IMR-90 (cell line): Measurements from ENCODE around the gene SIGLEC7. TPM values are rescaled to one million over a fixed set of nuclear protein-coding genes. Genes with fewer than 3 reads are reported as not detected.

ENCODE experiments used
- ATAC-seq: fragments of 200-7000 bp; cut with Tn5 transposase; 2 replicates; pipeline ENCODE4 v1.9.1; 2020; ENCODE audit warnings: low read depth, mild to moderate bottlenecking, moderate library complexity
- BruUV-seq: library from RNA; stranded (reverse); fragments of 400-500 nt; replicated peaks from 2 replicates; lab custom pipeline; 2021; lab: Mats Ljungman, UMichigan
- CTCF ChIA-PET: fragments of 300-600 bp; formaldehyde crosslinking; extraction: SDS; loops from one replicate; lab custom pipeline; 2021; ENCODE audit warnings: antibody characterized with exemption; lab: Yijun Ruan, JAX
- POLR2A ChIA-PET: fragments of 300-600 bp; sonication (Branson Sonifier 250); formaldehyde crosslinking; loops from one replicate; lab custom pipeline; 2022; ENCODE audit warnings: antibody characterized with exemption; ENCODE audit not compliant: unreplicated experiment; lab: Charles Lee
- DNase-seq: peaks from one replicate; pipeline ENCODE4 v3.0.0; 2013
- H2AFZ ChIP-seq: replicated peaks from 2 replicates; pipeline ENCODE3; 2013; ENCODE audit warnings: low read length, mild to moderate bottlenecking; ENCODE audit not compliant: poor library complexity
- H2AK5ac ChIP-seq: 2 replicates; pipeline ENCODE4 v1.6.1; 2013; ENCODE audit warnings: low read depth, low read length, inconsistent platforms
- H2AK9ac ChIP-seq: replicated peaks from 2 replicates; pipeline ENCODE3; 2013; ENCODE audit warnings: mild to moderate bottlenecking, low read depth, low read length, moderate library complexity; ENCODE audit not compliant: poor library complexity
- H2BK120ac ChIP-seq: 2 replicates; pipeline ENCODE4 v1.6.1; 2013; ENCODE audit warnings: low read depth, low read length, inconsistent platforms
- H2BK15ac ChIP-seq: 3 replicates; pipeline ENCODE4 v1.6.1; 2013; ENCODE audit warnings: low read depth, low read length, inconsistent platforms
- H2BK20ac ChIP-seq: 2 replicates; pipeline ENCODE4 v1.6.1; 2013; ENCODE audit warnings: low read depth, mild to moderate bottlenecking, inconsistent platforms, low read length, moderate library complexity
- H2BK5ac ChIP-seq: 2 replicates; pipeline ENCODE4 v1.6.1; 2013; ENCODE audit warnings: mild to moderate bottlenecking, low read depth, low read length, inconsistent platforms; ENCODE audit not compliant: poor library complexity, severe bottlenecking
- H3K14ac ChIP-seq: replicated peaks from 2 replicates; pipeline ENCODE4 v1.6.1; 2013; ENCODE audit warnings: low read depth, low read length, inconsistent platforms
- H3K18ac ChIP-seq: 2 replicates; pipeline ENCODE4 v1.6.1; 2013; ENCODE audit warnings: low read depth, low read length, control low read depth
- H3K23ac ChIP-seq: 2 replicates; pipeline ENCODE4 v1.6.1; 2013; ENCODE audit warnings: low read depth, low read length, inconsistent platforms
- H3K27ac ChIP-seq: 2 replicates; pipeline ENCODE4 v1.5.1; 2013; ENCODE audit warnings: mild to moderate bottlenecking, control low read depth, low read length; ENCODE audit not compliant: insufficient read depth
- H3K27me3 ChIP-seq: 2 replicates; pipeline ENCODE4 v1.6.1; 2013; ENCODE audit warnings: low read length; ENCODE audit not compliant: control insufficient read depth, insufficient read depth
- H3K36me3 ChIP-seq: 2 replicates; pipeline ENCODE4 v1.6.1; 2013; ENCODE audit warnings: low read length, mixed read lengths; ENCODE audit not compliant: control insufficient read depth, insufficient read depth
- H3K4ac ChIP-seq: 2 replicates; pipeline ENCODE4 v1.6.1; 2013; ENCODE audit warnings: low read depth, low read length, inconsistent platforms
- H3K4me1 ChIP-seq: 2 replicates; pipeline ENCODE4 v1.6.1; 2013; ENCODE audit warnings: low read length, mixed read lengths; ENCODE audit not compliant: control insufficient read depth, insufficient read depth
- H3K4me2 ChIP-seq: 2 replicates; pipeline ENCODE4 v1.6.1; 2013; ENCODE audit warnings: low read depth, mild to moderate bottlenecking, control low read depth, low read length, moderate library complexity
- H3K4me3 ChIP-seq: 2 replicates; pipeline ENCODE4 v1.5.1; 2013; ENCODE audit warnings: low read depth, mild to moderate bottlenecking, control low read depth, low read length, moderate library complexity; ENCODE audit not compliant: insufficient read depth
- H3K56ac ChIP-seq: 2 replicates; pipeline ENCODE4 v1.6.1; 2013; ENCODE audit warnings: low read length, inconsistent platforms; ENCODE audit not compliant: insufficient read depth; ENCODE audit errors: extremely low read depth
- H3K79me1 ChIP-seq, 2 experiments: 2 replicates each; pipeline ENCODE4 v1.6.1; 2013; ENCODE audit warnings: low read length in 2 of 2, inconsistent platforms in 1 of 2, low read depth in 1 of 2
- H3K9ac ChIP-seq: 2 replicates; pipeline ENCODE4 v1.6.1; 2013; ENCODE audit warnings: low read depth, low read length, control low read depth
- H3K9me1 ChIP-seq: 2 replicates; pipeline ENCODE4 v1.6.1; 2013; ENCODE audit warnings: low read length, inconsistent platforms; ENCODE audit not compliant: insufficient read depth
- H3K9me3 ChIP-seq: 2 replicates; pipeline ENCODE4 v1.6.1; 2013; ENCODE audit warnings: low read length; ENCODE audit not compliant: control insufficient read depth, insufficient read depth
- H4K20me1 ChIP-seq: 2 replicates; pipeline ENCODE4 v1.6.1; 2013; ENCODE audit warnings: low read length, inconsistent platforms; ENCODE audit not compliant: insufficient read depth
- H4K5ac ChIP-seq: 2 replicates; pipeline ENCODE4 v1.6.1; 2013; ENCODE audit warnings: mild to moderate bottlenecking, low read depth, low read length, control low read depth
- H4K8ac ChIP-seq, 2 experiments: 2 replicates each; pipeline ENCODE4 v1.6.1; 2013; ENCODE audit warnings: low read depth in 2 of 2, low read length in 2 of 2, control low read depth in 1 of 2, inconsistent platforms in 1 of 2
- H4K91ac ChIP-seq: 2 replicates; pipeline ENCODE4 v1.6.1; 2013; ENCODE audit warnings: low read depth, low read length, inconsistent platforms; ENCODE audit not compliant: insufficient read depth
- BHLHE40 ChIP-seq: fragments of 150-350 bp; IDR thresholded peaks from 2 replicates; pipeline ENCODE4 v1.6.1; 2016; ENCODE audit warnings: mild to moderate bottlenecking, low read depth, low read length
- CEBPB ChIP-seq: IDR thresholded peaks from 2 replicates; pipeline ENCODE4 v1.6.1; 2012; ENCODE audit warnings: low read depth, low read length, improper control_type of control experiment
- CHD1 ChIP-seq: IDR thresholded peaks from 2 replicates; pipeline ENCODE4 v1.6.1; 2012; ENCODE audit warnings: low read depth, low read length, improper control_type of control experiment
- CTCF ChIP-seq: conservative IDR thresholded peaks from 2 replicates; pipeline ENCODE4 v1.5.1; 2012; ENCODE audit warnings: mild to moderate bottlenecking, low read depth, low read length, improper control_type of control experiment
- FOS ChIP-seq: fragments of 150-350 bp; IDR thresholded peaks from 2 replicates; pipeline ENCODE4 v1.6.1; 2016; ENCODE audit warnings: low read depth, low read length
- MAFK ChIP-seq: IDR thresholded peaks from 2 replicates; pipeline ENCODE4 v1.6.1; 2012; ENCODE audit warnings: low read depth, low read length, improper control_type of control experiment
- MAZ ChIP-seq: IDR thresholded peaks from 2 replicates; pipeline ENCODE4 v1.6.1; 2012; ENCODE audit warnings: low read depth, mild to moderate bottlenecking, low read length, improper control_type of control experiment, moderate library complexity, borderline replicate concordance
- MXI1 ChIP-seq: IDR thresholded peaks from 2 replicates; pipeline ENCODE4 v1.6.1; 2012; ENCODE audit warnings: low read depth, mild to moderate bottlenecking, low read length, moderate library complexity, borderline replicate concordance
- NFE2L2 ChIP-seq: fragments of 150-350 bp; IDR thresholded peaks from 2 replicates; pipeline ENCODE4 v1.6.1; 2016; ENCODE audit warnings: low read depth, mild to moderate bottlenecking, low read length
- POLR2A ChIP-seq: IDR thresholded peaks from 2 replicates; pipeline ENCODE4 v1.6.1; 2012; ENCODE audit warnings: mild to moderate bottlenecking, low read depth, low read length
- RAD21 ChIP-seq: IDR thresholded peaks from 2 replicates; pipeline ENCODE4 v1.6.1; 2012; ENCODE audit warnings: low read length, improper control_type of control experiment
- RCOR1 ChIP-seq: IDR thresholded peaks from 2 replicates; pipeline ENCODE4 v1.6.1; 2012; ENCODE audit warnings: mild to moderate bottlenecking, low read length, improper control_type of control experiment; ENCODE audit not compliant: insufficient replicate concordance
- RFX5 ChIP-seq: IDR thresholded peaks from 2 replicates; pipeline ENCODE4 v1.8.0; 2012; ENCODE audit warnings: low read depth, mild to moderate bottlenecking, low read length, moderate library complexity
- SMC3 ChIP-seq: fragments of 150-350 bp; IDR thresholded peaks from 2 replicates; pipeline ENCODE4 v1.6.1; 2016; ENCODE audit warnings: low read depth, mild to moderate bottlenecking, antibody characterized with exemption, low read length, moderate library complexity
- USF2 ChIP-seq: fragments of 150-350 bp; IDR thresholded peaks from 2 replicates; pipeline ENCODE4 v1.6.1; 2017; ENCODE audit warnings: mild to moderate bottlenecking, antibody characterized with exemption, low read length, low read depth
- WGBS, 2 experiments: methylation state at CpG; one replicate each; pipeline versions ENCODE4 v1.1.5 to v1.1.7; 2013; ENCODE audit warnings: missing lambda C conversion rate in 2 of 2; ENCODE audit not compliant: insufficient read length in 1 of 2; ENCODE audit errors: extremely low coverage in 2 of 2; 5-methylcytosine and 5-hydroxymethylcytosine counted together
- dilution Hi-C: fragments of 300-500 bp; cut with HindIII; formaldehyde crosslinking; loops from one replicate; pipeline ENCODE4 v1.14.3; 2018; ENCODE audit warnings: low sequenced_read_pairs; ENCODE audit not compliant: unreplicated experiment
- in situ Hi-C: fragments of 300-500 bp; cut with MboI; formaldehyde crosslinking; loops from 3 replicates; pipeline ENCODE4 v1.14.3; 2019; ENCODE audit warnings: low sequenced_read_pairs, inconsistent platforms, mixed read lengths
- intact Hi-C: fragments of 100-400 bp; cut with micrococcal nuclease; formaldehyde crosslinking; loops from 2 replicates; pipeline ENCODE4 v1.10.0; 2022
- polyA plus RNA-seq, 3 experiments: library from polyadenylated mRNA; depleted of rRNA; stranded (reverse); fragments of >200 nt; gene quantifications; 2 replicates each; pipeline ENCODE4 v1.2.3, GENCODE V29; 2012; ENCODE audit warnings: low replicate concordance in 1 of 3
- total RNA-seq: library from RNA; depleted of rRNA; stranded (reverse); fragments of >200 nt; gene quantifications from 2 replicates; pipeline ENCODE4 v1.2.3, GENCODE V29; 2012
- TF ChIP-seq, protein P1 (sequence below): fragments of 150-350 bp; IDR thresholded peaks from 2 replicates; pipeline ENCODE4 v1.6.1; 2016; ENCODE audit warnings: low read depth, mild to moderate bottlenecking, low read length, moderate library complexity, borderline replicate concordance

The SIGLEC7 gene
- total and polyA plus RNA-seq, 2 of the 4 experiments (the other 2 are of a cell fraction): not detected

- H2BK20ac ChIP-seq: no peak overlapping the region
- H2BK5ac ChIP-seq: no peak overlapping the region
- TF ChIP-seq, protein P1, sequence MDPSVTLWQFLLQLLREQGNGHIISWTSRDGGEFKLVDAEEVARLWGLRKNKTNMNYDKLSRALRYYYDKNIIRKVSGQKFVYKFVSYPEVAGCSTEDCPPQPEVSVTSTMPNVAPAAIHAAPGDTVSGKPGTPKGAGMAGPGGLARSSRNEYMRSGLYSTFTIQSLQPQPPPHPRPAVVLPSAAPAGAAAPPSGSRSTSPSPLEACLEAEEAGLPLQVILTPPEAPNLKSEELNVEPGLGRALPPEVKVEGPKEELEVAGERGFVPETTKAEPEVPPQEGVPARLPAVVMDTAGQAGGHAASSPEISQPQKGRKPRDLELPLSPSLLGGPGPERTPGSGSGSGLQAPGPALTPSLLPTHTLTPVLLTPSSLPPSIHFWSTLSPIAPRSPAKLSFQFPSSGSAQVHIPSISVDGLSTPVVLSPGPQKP: no peak
- TF ChIP-seq SMC3 (no peak), POLR2A (no peak), CHD1 (no peak), BHLHE40 (no peak), NFE2L2 (no peak), MXI1 (no peak), RCOR1 (no peak), USF2 (no peak), CEBPB (no peak), MAFK (no peak), RFX5 (no peak), MAZ (no peak), RAD21 (no peak), CTCF (no peak), FOS (no peak)
- no peak overlapping the region for H3K23ac ChIP-seq
- in situ Hi-C loops (no loop called here), dilution Hi-C loops (no loop called here), intact Hi-C loops (no loop called here)
- BruUV-seq: no TSS peak
- no peak overlapping the region for H3K14ac ChIP-seq
- no peaks in the 10 kb centered on the region for H3K4me1 ChIP-seq
- no peak overlapping the region for H2AK5ac ChIP-seq
- H3K79me1 ChIP-seq: no peaks in the 10 kb centered on the region
- H2BK120ac ChIP-seq: no peak overlapping the region
- no peak overlapping the region for H2BK15ac ChIP-seq
- no peaks in the 10 kb centered on the region for H3K9me1 ChIP-seq
- no peak overlapping the region for H3K4me2 ChIP-seq
- no peak overlapping the region for H3K56ac ChIP-seq
- no peak overlapping the region for H4K91ac ChIP-seq
- no peaks in the 10 kb centered on the region for H3K9me3 ChIP-seq
- no peak overlapping the region for H3K18ac ChIP-seq
- no peaks in the 10 kb centered on the region for H3K36me3 ChIP-seq
- H3K27me3 ChIP-seq: peaks cover 7% of the 10 kb centered on the region
- no peak for DNase-seq
- peak overlapping the region; percentile 35 for H2AFZ ChIP-seq
- H4K8ac ChIP-seq: no peak overlapping the region
- peak overlapping the region; percentile 42 for H2AK9ac ChIP-seq
- WGBS, 2 experiments: 50% methylated on average over 1 of the region's 12 CpGs; no CpG with 5 or more reads in 1 of the 2 experiments
- ChIA-PET CTCF (no interaction called here), POLR2A (no interaction called here)
- no peak overlapping the region for H3K9ac ChIP-seq
- H3K27ac ChIP-seq: no peak overlapping the region
- no peak overlapping the region for H4K5ac ChIP-seq
- no peak overlapping the region for H3K4me3 ChIP-seq
- no peak overlapping the region for H3K4ac ChIP-seq
- no peaks in the 10 kb centered on the region for H4K20me1 ChIP-seq
- no peak for ATAC-seq
Measured at GRCh38 chr19:51136851-51137551, 5.1 kb upstream of the SIGLEC7 start.
